Testis (tissue), 3 donors: ENCODE measurements around the gene CFAP410. TPM values are rescaled to one million over a fixed set of nuclear protein-coding genes. Genes with fewer than 3 reads are reported as not detected.

Experiments used
- DNase-seq: peaks from one replicate; pipeline ENCODE4 v3.0.0-alpha.2; 2019
- H3K27ac ChIP-seq, 2 donors: fragments of 200-600 bp; sonication (generic); one replicate each; pipeline ENCODE4 v1.5.1; 2019
- H3K27me3 ChIP-seq: fragments of 200-600 bp; sonication (generic); one replicate; pipeline ENCODE4 v1.5.1; 2019
- H3K36me3 ChIP-seq: fragments of 200-600 bp; sonication (generic); one replicate; pipeline ENCODE4 v1.5.1; 2017; ENCODE audit warnings: low read depth; ENCODE audit errors: missing control alignments
- H3K4me1 ChIP-seq: fragments of 200-600 bp; sonication (generic); one replicate; pipeline ENCODE4 v1.5.1; 2019
- H3K4me3 ChIP-seq, 2 donors: fragments of 200-600 bp; sonication (generic); one replicate each; pipeline ENCODE4 v1.5.1; 2017 to 2019
- H3K9me3 ChIP-seq: fragments of 200-600 bp; sonication (generic); one replicate; pipeline ENCODE4 v1.5.1; 2017
- POLR2A ChIP-seq: fragments of 450-650 bp; IDR thresholded peaks from one replicate; pipeline ENCODE4 v1.6.1; 2017; ENCODE audit warnings: antibody characterized with exemption, mild to moderate bottlenecking, moderate library complexity
- WGBS, 2 donors: methylation state at CpG; one replicate each; pipeline ENCODE4 v1.1.5; 2018; 5-methylcytosine and 5-hydroxymethylcytosine counted together
- intact Hi-C: fragments of 100-400 bp; cut with DNase I; formaldehyde crosslinking; loops from one replicate; pipeline ENCODE4 v1.15.1; 2023; ENCODE audit warnings: low total_unique reads
- polyA plus RNA-seq: library from polyadenylated mRNA; stranded (reverse); fragments of 350-450 nt; fragmentation: Illumina TruSeq; extraction: RNeasy Lipid Tissue Mini Kit (QIAGEN cat#74804); gene quantifications from one replicate; pipeline ENCODE4 v1.2.3, GENCODE V29; 2014; ENCODE audit warnings: low read depth, low replicate concordance; ENCODE audit not compliant: insufficient read depth
- total RNA-seq, 2 donors: library from RNA; depleted of rRNA; stranded (reverse); fragments of >200 nt; gene quantifications; one replicate each; pipeline ENCODE4 v1.2.3, GENCODE V29; 2016
- TF ChIP-seq, protein P1 (sequence below), 3 experiments: fragments of 450-650 bp in 2 of 3; fragments of 200-600 bp in 1 of 3; sonication (generic) in 1 of 3; IDR thresholded peaks; one replicate each; pipeline ENCODE4 v1.5.1; 2016 to 2019; ENCODE audit warnings: antibody characterized with exemption in 3 of 3, mild to moderate bottlenecking in 2 of 3, moderate library complexity in 1 of 3

The CFAP410 gene
- total and polyA plus RNA-seq, 3 donors from 2014 or later: 40.8 to 81.6 (median 71.7) TPM

DNA sequence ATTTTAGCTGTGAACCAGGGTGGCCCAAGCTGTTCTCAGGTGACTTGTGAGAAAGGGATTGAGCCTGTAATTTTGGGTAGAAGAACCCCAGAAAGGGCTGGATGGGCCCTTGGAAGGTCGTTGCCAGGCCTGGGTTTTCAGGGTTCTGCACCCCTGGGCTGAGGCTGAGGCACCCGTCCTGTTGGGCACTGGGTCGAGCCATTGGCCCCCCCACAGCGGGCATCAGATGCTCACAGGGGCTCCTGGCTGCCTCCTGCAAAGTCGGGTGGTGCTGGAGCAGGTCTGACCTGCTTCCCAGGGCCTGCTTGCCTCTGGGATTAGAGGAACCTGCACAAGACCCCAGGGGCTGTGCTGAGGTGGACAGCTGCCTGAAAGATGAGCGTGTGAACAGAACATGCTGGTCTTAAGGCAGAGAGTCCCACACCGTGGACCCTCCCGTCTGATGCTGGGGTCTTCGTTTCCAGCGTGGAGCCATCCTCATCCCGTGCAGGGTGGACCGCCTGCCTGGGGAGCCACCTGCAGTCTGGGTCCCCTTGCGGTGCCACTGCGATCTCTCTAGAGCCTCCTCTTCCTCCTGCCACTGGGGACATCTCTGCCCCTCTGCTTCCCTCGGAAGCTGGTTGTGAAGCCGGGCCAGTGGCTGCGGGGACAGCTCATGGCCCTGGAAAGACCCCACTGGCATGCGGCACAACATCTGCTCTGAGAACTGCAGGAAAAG lies 12.5 kb upstream of the CFAP410 start:
- intact Hi-C loops: no loop called here
- Histone ChIP-seq H3K27ac (no peak overlapping the region), H3K9me3 (no peaks in the 10 kb centered on the region), H3K4me3 (no peak overlapping the region), H3K4me1 (no peaks in the 10 kb centered on the region), H3K27me3 (no peaks in the 10 kb centered on the region), H3K36me3 (no peaks in the 10 kb centered on the region)
- TF ChIP-seq POLR2A: no peak
- TF ChIP-seq, protein P1, sequence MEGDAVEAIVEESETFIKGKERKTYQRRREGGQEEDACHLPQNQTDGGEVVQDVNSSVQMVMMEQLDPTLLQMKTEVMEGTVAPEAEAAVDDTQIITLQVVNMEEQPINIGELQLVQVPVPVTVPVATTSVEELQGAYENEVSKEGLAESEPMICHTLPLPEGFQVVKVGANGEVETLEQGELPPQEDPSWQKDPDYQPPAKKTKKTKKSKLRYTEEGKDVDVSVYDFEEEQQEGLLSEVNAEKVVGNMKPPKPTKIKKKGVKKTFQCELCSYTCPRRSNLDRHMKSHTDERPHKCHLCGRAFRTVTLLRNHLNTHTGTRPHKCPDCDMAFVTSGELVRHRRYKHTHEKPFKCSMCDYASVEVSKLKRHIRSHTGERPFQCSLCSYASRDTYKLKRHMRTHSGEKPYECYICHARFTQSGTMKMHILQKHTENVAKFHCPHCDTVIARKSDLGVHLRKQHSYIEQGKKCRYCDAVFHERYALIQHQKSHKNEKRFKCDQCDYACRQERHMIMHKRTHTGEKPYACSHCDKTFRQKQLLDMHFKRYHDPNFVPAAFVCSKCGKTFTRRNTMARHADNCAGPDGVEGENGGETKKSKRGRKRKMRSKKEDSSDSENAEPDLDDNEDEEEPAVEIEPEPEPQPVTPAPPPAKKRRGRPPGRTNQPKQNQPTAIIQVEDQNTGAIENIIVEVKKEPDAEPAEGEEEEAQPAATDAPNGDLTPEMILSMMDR (IDR thresholded peaks at IDR 0.05): no peak
- 87 to 96% methylated on average over 13 to 18 of the region's 18 CpGs for WGBS, 2 donors
- no peak for DNase-seq

- intact Hi-C loops: no loop called here
- H3K4me3 ChIP-seq: no peak overlapping the region
- 18 to 34% methylated on average over 15 to 39 of the region's 42 CpGs for WGBS, 2 donors
Observed at GRCh38 chr21:44350773-44351481, 11.7 kb upstream of the CFAP410 start.

DNA sequence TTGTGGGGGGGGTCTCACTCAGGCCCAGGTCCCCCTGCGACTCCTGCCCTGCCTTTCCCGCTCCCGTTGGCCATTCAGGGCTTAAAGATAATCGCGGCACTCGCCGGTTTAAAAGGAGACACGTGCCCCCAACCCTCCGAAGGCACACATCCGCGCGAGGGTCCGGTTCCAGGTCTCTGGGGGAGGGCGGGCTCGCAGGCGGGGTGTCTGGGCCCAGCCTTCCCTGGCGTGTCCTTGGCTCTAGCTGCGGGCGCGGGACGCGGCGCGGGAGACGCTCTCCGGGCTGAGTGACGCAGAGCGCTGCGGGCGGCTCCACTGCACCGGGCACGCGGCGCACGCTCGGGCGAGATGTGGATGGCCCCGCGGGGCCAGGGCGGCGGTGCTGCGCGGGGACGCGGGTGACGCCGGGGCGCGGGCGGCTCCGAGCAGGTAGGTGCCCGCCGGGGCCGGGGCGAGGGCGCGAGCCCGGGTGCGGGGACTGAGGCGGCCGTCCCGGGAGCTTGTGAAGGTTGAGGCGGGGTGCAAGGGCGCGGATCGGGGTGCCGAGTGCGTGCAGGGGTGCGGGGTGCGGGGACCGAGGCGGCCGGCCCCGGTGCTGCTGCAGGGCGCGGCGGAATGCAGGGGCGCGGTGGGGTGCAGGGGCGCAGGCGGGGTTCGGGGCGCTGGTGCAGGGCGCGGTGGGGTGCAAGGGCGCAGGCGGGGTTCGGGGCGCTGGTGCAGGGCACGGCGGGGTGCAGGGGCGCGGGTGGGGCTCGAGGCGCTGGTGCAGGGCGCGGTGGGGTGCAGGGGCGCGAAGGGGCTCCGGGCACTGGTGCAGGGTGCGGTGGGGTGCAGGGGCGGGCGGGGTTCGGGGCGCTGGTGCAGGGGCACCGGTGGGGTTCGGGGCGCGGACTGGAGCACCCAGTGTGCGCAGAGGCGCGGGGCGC lies 10.9 kb upstream of the CFAP410 start:
- intact Hi-C loops: no loop called here
- peak overlapping the region in 1 of 2 donors; percentile 2 for H3K4me3 ChIP-seq
- DNase-seq: no peak

More at GRCh38 chr21:44350773-44351481, 11.7 kb upstream of the CFAP410 start:
- Histone ChIP-seq H3K27ac (no peak overlapping the region), H3K9me3 (no peaks in the 10 kb centered on the region), H3K27me3 (no peaks in the 10 kb centered on the region), H3K36me3 (no peaks in the 10 kb centered on the region), H3K4me1 (no peaks in the 10 kb centered on the region)
- TF ChIP-seq, protein P1 (IDR thresholded peaks at IDR 0.05): no peak
- TF ChIP-seq POLR2A: no peak
- no peak for DNase-seq

GRCh38 chr21:44349416-44349846 lies 10.2 kb upstream of the CFAP410 start:
- H3K9me3 ChIP-seq: no peaks in the 10 kb centered on the region
- DNase-seq: no peak
- intact Hi-C loops: no loop called here
- H3K27ac ChIP-seq: no peak overlapping the region
- H3K27me3 ChIP-seq: no peaks in the 10 kb centered on the region
- H3K4me1 ChIP-seq: no peaks in the 10 kb centered on the region
- WGBS, 2 donors: 0 to 73% methylated on average over 1 to 12 of the region's 12 CpGs
- TF ChIP-seq, protein P1 (IDR thresholded peaks at IDR 0.05): no peak
- TF ChIP-seq POLR2A: no peak
- H3K36me3 ChIP-seq: no peaks in the 10 kb centered on the region
- no peak overlapping the region for H3K4me3 ChIP-seq

More for the DNA sequence above, 10.9 kb upstream of the CFAP410 start:
- Histone ChIP-seq H3K27ac (no peak overlapping the region), H3K27me3 (no peaks in the 10 kb centered on the region), H3K9me3 (no peaks in the 10 kb centered on the region), H3K36me3 (no peaks in the 10 kb centered on the region), H3K4me1 (no peaks in the 10 kb centered on the region)
- TF ChIP-seq, protein P1 (IDR thresholded peaks at IDR 0.05): no peak
- no peak for TF ChIP-seq POLR2A
- WGBS, 2 donors: 0 to 7% methylated on average over 4 to 94 of the region's 113 CpGs
